Osteocyte (in vitro differentiated cells): ENCODE measurements around the gene TRPC3. TPM values are rescaled to one million over a fixed set of nuclear protein-coding genes. Genes with fewer than 3 reads are reported as not detected.

ENCODE experiments used
- DNase-seq: peaks from one replicate; pipeline ENCODE4 v3.0.0; 2021; ENCODE audit warnings: mixed read lengths; ENCODE audit not compliant: unreplicated experiment; ENCODE audit errors: extremely low spot score
- H3K27ac Mint-ChIP-seq: one replicate; pipeline ENCODE4 v1.8.0; 2021; ENCODE audit warnings: mild to moderate bottlenecking, mixed read lengths; ENCODE audit not compliant: unreplicated experiment
- H3K27me3 Mint-ChIP-seq: one replicate; pipeline ENCODE4 v1.8.0; 2021; ENCODE audit warnings: mixed read lengths; ENCODE audit not compliant: unreplicated experiment
- H3K36me3 Mint-ChIP-seq: one replicate; pipeline ENCODE4 v1.8.0; 2021; ENCODE audit warnings: mixed read lengths; ENCODE audit not compliant: unreplicated experiment
- H3K4me1 Mint-ChIP-seq: one replicate; pipeline ENCODE4 v1.8.0; 2021; ENCODE audit warnings: mixed read lengths; ENCODE audit not compliant: unreplicated experiment
- H3K4me3 Mint-ChIP-seq: one replicate; pipeline ENCODE4 v1.8.0; 2021; ENCODE audit warnings: mild to moderate bottlenecking, moderate library complexity, mixed read lengths; ENCODE audit not compliant: unreplicated experiment
- H3K9me3 Mint-ChIP-seq: one replicate; pipeline ENCODE4 v1.8.0; 2021; ENCODE audit warnings: mixed read lengths; ENCODE audit not compliant: unreplicated experiment
- CTCF ChIP-seq: fragments of 200-600 bp; sonication (generic); IDR thresholded peaks from 2 replicates; pipeline ENCODE4 v1.5.0; 2021; ENCODE audit warnings: antibody characterized with exemption, mild to moderate bottlenecking, moderate library complexity
- total RNA-seq: library from RNA; stranded (reverse); gene quantifications from 2 replicates; pipeline ENCODE4 v1.2.1, GENCODE V29; 2021

Gene TRPC3
- total RNA-seq, 1 donor from 2014 or later, result 0.67 TPM

GRCh38 chr4:121846662-121847061, 105.2 kb downstream of the TRPC3 start:
- Mint-ChIP-seq H3K36me3 (peaks cover 36% of the 10 kb centered on the region), H3K4me3 (no peak overlapping the region), H3K27me3 (no peaks in the 10 kb centered on the region), H3K9me3 (no peaks in the 10 kb centered on the region), H3K4me1 (no peaks in the 10 kb centered on the region), H3K27ac (no peak overlapping the region)
- no peak for TF ChIP-seq CTCF
- no peak for DNase-seq

- H3K27me3 Mint-ChIP-seq, result no peaks in the 10 kb centered on the region
- no peak for TF ChIP-seq CTCF
- peaks cover 44% of the 10 kb centered on the region for H3K36me3 Mint-ChIP-seq
- no peak overlapping the region for H3K27ac Mint-ChIP-seq
- no peaks in the 10 kb centered on the region for H3K4me1 Mint-ChIP-seq
- DNase-seq, result no peak
- H3K9me3 Mint-ChIP-seq, result no peaks in the 10 kb centered on the region
- no peak overlapping the region for H3K4me3 Mint-ChIP-seq
Measured at GRCh38 chr4:121842862-121843261, 109.0 kb downstream of the TRPC3 start.

DNA sequence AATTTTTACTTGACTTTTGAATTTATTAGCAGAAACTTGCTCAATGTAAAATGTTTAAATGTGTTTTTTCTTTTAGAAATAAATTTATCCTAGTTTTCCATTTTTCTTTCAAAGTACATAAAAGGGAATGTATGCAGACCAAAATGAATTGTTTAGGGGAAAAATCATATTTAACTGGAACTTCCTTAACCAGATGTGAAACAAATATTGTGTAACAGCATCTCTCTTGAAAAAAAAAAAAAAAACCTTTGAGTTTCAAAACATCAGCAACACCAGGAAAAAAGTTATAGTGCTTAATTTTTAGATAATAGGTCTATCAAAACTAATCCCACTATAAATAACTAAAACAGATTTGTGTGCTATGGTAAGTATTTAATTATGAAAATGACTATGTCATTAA, 113.7 kb downstream of the TRPC3 start:
- Mint-ChIP-seq H3K36me3 (peaks cover 31% of the 10 kb centered on the region), H3K4me3 (no peak overlapping the region), H3K27ac (no peak overlapping the region), H3K9me3 (no peaks in the 10 kb centered on the region), H3K27me3 (no peaks in the 10 kb centered on the region), H3K4me1 (no peaks in the 10 kb centered on the region)
- DNase-seq, result no peak
- no peak for TF ChIP-seq CTCF

- H3K4me1 Mint-ChIP-seq, result no peaks in the 10 kb centered on the region
- no peaks in the 10 kb centered on the region for H3K27me3 Mint-ChIP-seq
- DNase-seq, result no peak
- peaks cover 23% of the 10 kb centered on the region for H3K36me3 Mint-ChIP-seq
- H3K4me3 Mint-ChIP-seq, result no peak overlapping the region
- TF ChIP-seq CTCF, result no peak
- H3K9me3 Mint-ChIP-seq, result no peaks in the 10 kb centered on the region
- no peak overlapping the region for H3K27ac Mint-ChIP-seq
Measured at GRCh38 chr4:121829511-121829910, 122.3 kb downstream of the TRPC3 start.

Other genes starting within 250 kb of the TRPC3 start
- not detected in 2 replicates for gene SMIM43, start 186.9 kb downstream of the TRPC3 start, total RNA-seq
- gene EXOSC9, start 150.7 kb downstream of the TRPC3 start, total RNA-seq, result 23.3 and 24.0 TPM in 2 replicates
- gene CCNA2, start 128.2 kb downstream of the TRPC3 start, total RNA-seq, result 9.6 and 10.6 TPM in 2 replicates
- 18.9 and 19.0 TPM in 2 replicates for gene BBS7, start 81.6 kb downstream of the TRPC3 start, total RNA-seq
- 41.6 and 48.1 TPM in 2 replicates for gene BLTP1, start 200.3 kb upstream of the TRPC3 start, total RNA-seq